OCI-LY1 (cell line): ENCODE results near the gene ZNF821.
A peak's percentile ranks its signal among the peaks of the same experiment; 100 is the strongest.

Experiments
- H2AFZ ChIP-seq: fragments of 200-600 bp; sonication (generic), shearing (Covaris generic); 2 replicates; pipeline ENCODE4 v1.6.0; 2014; ENCODE audit warnings: antibody characterized with exemption, mild to moderate bottlenecking, low read length
- H3F3A ChIP-seq: fragments of 200-600 bp; sonication (generic), shearing (Covaris generic); 2 replicates; pipeline ENCODE4 v1.6.0; 2014; ENCODE audit warnings: mild to moderate bottlenecking, antibody characterized with exemption, low read length, moderate library complexity; ENCODE audit not compliant: insufficient read depth
- H3K27ac ChIP-seq: fragments of 200-600 bp; sonication (generic); 2 replicates; pipeline ENCODE4 v1.5.1; 2014; ENCODE audit warnings: low read length, mixed run types, mild to moderate bottlenecking, low read depth; ENCODE audit not compliant: poor library complexity, severe bottlenecking
- H3K27me3 ChIP-seq: fragments of 200-600 bp; sonication (generic); 2 replicates; pipeline ENCODE4 v1.6.0; 2014; ENCODE audit warnings: antibody characterized with exemption, mild to moderate bottlenecking, low read length, moderate library complexity; ENCODE audit not compliant: insufficient read depth
- H3K36me3 ChIP-seq: fragments of 200-600 bp; sonication (generic); 2 replicates; pipeline ENCODE4 v1.6.1; 2014; ENCODE audit warnings: mild to moderate bottlenecking, antibody characterized with exemption, low read length, moderate library complexity, mixed read lengths; ENCODE audit not compliant: insufficient read depth
- H3K4me1 ChIP-seq: fragments of 200-600 bp; sonication (generic); 2 replicates; pipeline ENCODE4 v1.5.1; 2014; ENCODE audit warnings: mild to moderate bottlenecking, low read length, moderate library complexity; ENCODE audit not compliant: insufficient read depth, severe bottlenecking
- H3K4me2 ChIP-seq: fragments of 200-600 bp; sonication (generic), shearing (Covaris generic); 2 replicates; pipeline ENCODE4 v1.6.1; 2014; ENCODE audit warnings: low read length
- H3K4me3 ChIP-seq: fragments of 200-600 bp; sonication (generic); 2 replicates; pipeline ENCODE4 v1.5.1; 2014; ENCODE audit warnings: low read length, low read depth, mild to moderate bottlenecking, mixed read lengths; ENCODE audit not compliant: poor library complexity, severe bottlenecking
- H3K79me2 ChIP-seq: fragments of 200-600 bp; shearing (Covaris generic); 2 replicates; pipeline ENCODE4 v1.6.1; 2016; ENCODE audit warnings: mixed run types, low read length, mixed read lengths; ENCODE audit not compliant: insufficient read depth
- H3K9ac ChIP-seq: fragments of 200-600 bp; sonication (generic), shearing (Covaris generic); 2 replicates; pipeline ENCODE4 v1.6.1; 2014; ENCODE audit warnings: mild to moderate bottlenecking, low read length, mixed read lengths
- H3K9me2 ChIP-seq: fragments of 200-600 bp; sonication (generic), shearing (Covaris generic); 2 replicates; pipeline ENCODE4 v1.6.1; 2014; ENCODE audit warnings: low read depth, mild to moderate bottlenecking, low read length, mixed read lengths
- H3K9me3 ChIP-seq: fragments of 200-600 bp; shearing (Covaris generic); 2 replicates; pipeline ENCODE4 v1.6.1; 2014; ENCODE audit warnings: low read length, mixed read lengths
- H4K20me1 ChIP-seq: fragments of 200-600 bp; sonication (generic), shearing (Covaris generic); 2 replicates; pipeline ENCODE4 v1.6.0; 2016; ENCODE audit warnings: mild to moderate bottlenecking, low read length; ENCODE audit not compliant: insufficient read depth
- EZH2 ChIP-seq: fragments of 200-600 bp; sonication (generic), shearing (Covaris generic); IDR thresholded peaks from 2 replicates; pipeline ENCODE4 v1.8.0; 2017; ENCODE audit warnings: borderline replicate concordance, mixed run types, mild to moderate bottlenecking, antibody characterized with exemption, low read length, moderate library complexity, mixed read lengths
- TF ChIP-seq, protein P1 (sequence below): fragments of 200-600 bp; sonication (generic), shearing (Covaris generic); IDR thresholded peaks from 2 replicates; pipeline ENCODE4 v1.5.1; 2017; ENCODE audit warnings: mild to moderate bottlenecking, antibody characterized with exemption, low read length, moderate library complexity, mixed read lengths

ZNF821 gene

GRCh38 chr16:71889147-71889546, 5.2 kb upstream of the ZNF821 start:
- Histone ChIP-seq H3K9ac (no peak overlapping the region), H4K20me1 (no peaks in the 10 kb centered on the region), H3K27ac (no peak overlapping the region), H2AFZ (no peak overlapping the region), H3K4me2 (no peak overlapping the region), H3K27me3 (no peaks in the 10 kb centered on the region), H3K9me2 (no peaks in the 10 kb centered on the region), H3F3A (peaks cover 5% of the 10 kb centered on the region; the same call in 1 of the 2 replicates), H3K79me2 (no peaks in the 10 kb centered on the region), H3K4me1 (peaks cover 26% of the 10 kb centered on the region), H3K4me3 (no peak overlapping the region), H3K9me3 (no peaks in the 10 kb centered on the region), H3K36me3 (no peaks in the 10 kb centered on the region)
- no peak for TF ChIP-seq EZH2
- TF ChIP-seq, protein P1, sequence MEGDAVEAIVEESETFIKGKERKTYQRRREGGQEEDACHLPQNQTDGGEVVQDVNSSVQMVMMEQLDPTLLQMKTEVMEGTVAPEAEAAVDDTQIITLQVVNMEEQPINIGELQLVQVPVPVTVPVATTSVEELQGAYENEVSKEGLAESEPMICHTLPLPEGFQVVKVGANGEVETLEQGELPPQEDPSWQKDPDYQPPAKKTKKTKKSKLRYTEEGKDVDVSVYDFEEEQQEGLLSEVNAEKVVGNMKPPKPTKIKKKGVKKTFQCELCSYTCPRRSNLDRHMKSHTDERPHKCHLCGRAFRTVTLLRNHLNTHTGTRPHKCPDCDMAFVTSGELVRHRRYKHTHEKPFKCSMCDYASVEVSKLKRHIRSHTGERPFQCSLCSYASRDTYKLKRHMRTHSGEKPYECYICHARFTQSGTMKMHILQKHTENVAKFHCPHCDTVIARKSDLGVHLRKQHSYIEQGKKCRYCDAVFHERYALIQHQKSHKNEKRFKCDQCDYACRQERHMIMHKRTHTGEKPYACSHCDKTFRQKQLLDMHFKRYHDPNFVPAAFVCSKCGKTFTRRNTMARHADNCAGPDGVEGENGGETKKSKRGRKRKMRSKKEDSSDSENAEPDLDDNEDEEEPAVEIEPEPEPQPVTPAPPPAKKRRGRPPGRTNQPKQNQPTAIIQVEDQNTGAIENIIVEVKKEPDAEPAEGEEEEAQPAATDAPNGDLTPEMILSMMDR = no peak

GRCh38 chr16:71885261-71885650, 1.3 kb upstream of the ZNF821 start:
- Histone ChIP-seq H3K4me3 (no peak overlapping the region), H3K27me3 (no peaks in the 10 kb centered on the region), H4K20me1 (no peaks in the 10 kb centered on the region), H3K27ac (peak overlapping the region; percentile 60), H3K9ac (no peak overlapping the region), H3K79me2 (no peaks in the 10 kb centered on the region), H3F3A (peaks cover 5% of the 10 kb centered on the region; the same call in 1 of the 2 replicates), H3K36me3 (peaks cover 5% of the 10 kb centered on the region; the same call in 1 of the 2 replicates), H2AFZ (0 out of 2 replicates have a peak overlapping the region, but pooled peaks have one; percentile 5), H3K4me2 (peak overlapping the region; percentile 84; the same call in 1 of the 2 replicates), H3K9me2 (no peaks in the 10 kb centered on the region), H3K9me3 (no peaks in the 10 kb centered on the region), H3K4me1 (peaks cover 38% of the 10 kb centered on the region)
- TF ChIP-seq, protein P1 = no peak
- TF ChIP-seq EZH2 = no peak

DNA sequence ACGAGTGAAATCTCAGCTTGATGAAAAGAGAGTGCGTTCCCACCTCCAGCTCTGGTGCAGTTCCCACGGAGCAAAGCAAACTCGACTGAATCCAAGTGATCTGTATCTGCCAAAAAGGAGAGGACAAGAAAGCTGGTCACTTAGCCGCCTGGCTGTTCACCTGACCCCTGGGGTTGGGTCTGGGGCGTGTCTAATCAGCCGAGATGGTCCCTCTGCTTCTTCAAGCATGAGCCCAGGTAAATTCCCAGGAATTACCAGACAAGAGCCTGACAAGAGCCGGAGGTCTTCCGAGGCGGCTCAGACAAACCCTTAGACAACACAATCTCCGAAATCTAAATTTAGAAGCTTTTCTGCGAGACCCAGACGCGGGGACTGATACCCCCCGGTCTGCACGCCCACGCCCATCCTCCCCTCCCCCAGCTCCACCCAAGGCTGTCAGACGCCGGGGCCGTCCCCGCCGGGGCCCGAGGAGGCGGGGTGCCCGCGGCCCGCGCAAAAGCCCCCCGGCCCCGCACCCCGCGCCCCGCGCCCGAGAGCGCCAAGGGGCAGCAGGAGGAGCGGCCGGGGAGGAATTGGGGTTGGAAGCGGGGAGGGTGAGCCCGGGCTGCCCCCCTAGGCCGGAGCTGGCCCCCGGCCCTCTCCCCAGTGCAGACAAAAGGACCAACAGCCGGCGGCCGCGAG, 674 bp downstream of the ZNF821 start:
- Histone ChIP-seq H3K9me2 (no peaks in the 10 kb centered on the region), H3K4me1 (peaks cover 37% of the 10 kb centered on the region), H3K4me2 (peak overlapping the region; percentile 84), H3K36me3 (peaks cover 23% of the 10 kb centered on the region; the same call in 1 of the 2 replicates), H3K4me3 (peak overlapping the region; percentile 86), H3K9ac (peak overlapping the region; percentile 86), H3K27me3 (no peaks in the 10 kb centered on the region), H3K79me2 (no peaks in the 10 kb centered on the region), H3F3A (peaks cover 5% of the 10 kb centered on the region; the same call in 1 of the 2 replicates), H3K9me3 (no peaks in the 10 kb centered on the region), H3K27ac (peak overlapping the region; percentile 71), H4K20me1 (no peaks in the 10 kb centered on the region), H2AFZ (no peak overlapping the region)
- no peak for TF ChIP-seq EZH2
- TF ChIP-seq, protein P1 = no peak
